Measurements from ENCODE around the gene PLG. TPM values are rescaled to one million over a fixed set of nuclear protein-coding genes. Genes with fewer than 3 reads are reported as not detected.
"Not testable (repeated sequence)": the region's sequence is repeated elsewhere in the genome, so short reads cannot be mapped to it uniquely, and the experiment has no call there.

The PLG gene
- total RNA-seq, 4 donors from 2014 or later, result 5.1 TPM; not detected in 3

DNA sequence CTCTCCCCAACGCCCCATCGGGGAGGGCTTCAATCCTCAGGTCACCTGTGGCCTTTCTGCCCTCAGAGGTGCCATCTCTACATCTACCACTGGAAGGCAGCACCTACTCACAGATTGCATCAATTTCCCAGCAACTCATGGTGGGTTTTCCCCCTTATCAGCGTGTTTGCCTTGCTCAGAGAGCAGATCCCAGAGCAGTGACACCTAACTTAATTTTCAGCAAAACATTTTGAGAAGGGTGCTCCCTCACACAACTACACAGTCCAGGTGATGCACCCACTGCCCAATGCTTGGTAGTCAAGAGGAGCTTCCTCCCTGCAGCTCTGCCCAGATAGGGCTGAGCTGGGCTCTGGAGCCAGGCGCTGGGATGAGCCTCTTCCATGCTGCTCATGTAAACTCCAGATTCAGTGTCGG lies 48.2 kb downstream of the PLG start:
- 29% methylated on average over 5 of the region's 5 CpGs for whole genome bisulfite sequencing
- no peak overlapping the region for H3K4me3 ChIP-seq
- H3K27ac ChIP-seq, result no peak overlapping the region
- no peak for DNase-seq (ENCODE audit: low spot score in 2 of 2)
- TF ChIP-seq EP300 (IDR thresholded peaks at IDR 0.05) (no peak), POLR2A (IDR thresholded peaks at IDR 0.05) (no peak), POLR2AphosphoS5 (IDR thresholded peaks at IDR 0.05) (no peak)
- TF ChIP-seq, protein P1, sequence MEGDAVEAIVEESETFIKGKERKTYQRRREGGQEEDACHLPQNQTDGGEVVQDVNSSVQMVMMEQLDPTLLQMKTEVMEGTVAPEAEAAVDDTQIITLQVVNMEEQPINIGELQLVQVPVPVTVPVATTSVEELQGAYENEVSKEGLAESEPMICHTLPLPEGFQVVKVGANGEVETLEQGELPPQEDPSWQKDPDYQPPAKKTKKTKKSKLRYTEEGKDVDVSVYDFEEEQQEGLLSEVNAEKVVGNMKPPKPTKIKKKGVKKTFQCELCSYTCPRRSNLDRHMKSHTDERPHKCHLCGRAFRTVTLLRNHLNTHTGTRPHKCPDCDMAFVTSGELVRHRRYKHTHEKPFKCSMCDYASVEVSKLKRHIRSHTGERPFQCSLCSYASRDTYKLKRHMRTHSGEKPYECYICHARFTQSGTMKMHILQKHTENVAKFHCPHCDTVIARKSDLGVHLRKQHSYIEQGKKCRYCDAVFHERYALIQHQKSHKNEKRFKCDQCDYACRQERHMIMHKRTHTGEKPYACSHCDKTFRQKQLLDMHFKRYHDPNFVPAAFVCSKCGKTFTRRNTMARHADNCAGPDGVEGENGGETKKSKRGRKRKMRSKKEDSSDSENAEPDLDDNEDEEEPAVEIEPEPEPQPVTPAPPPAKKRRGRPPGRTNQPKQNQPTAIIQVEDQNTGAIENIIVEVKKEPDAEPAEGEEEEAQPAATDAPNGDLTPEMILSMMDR (IDR thresholded peaks at IDR 0.05), result peak in 1 of 2 donors; percentile 21
- H3K9me3 ChIP-seq, result no peaks in the 10 kb centered on the region
- no peaks in the 10 kb centered on the region for H3K36me3 ChIP-seq
- H3K27me3 ChIP-seq, result no peaks in the 10 kb centered on the region
- no peaks in the 10 kb centered on the region for H3K4me1 ChIP-seq

DNA sequence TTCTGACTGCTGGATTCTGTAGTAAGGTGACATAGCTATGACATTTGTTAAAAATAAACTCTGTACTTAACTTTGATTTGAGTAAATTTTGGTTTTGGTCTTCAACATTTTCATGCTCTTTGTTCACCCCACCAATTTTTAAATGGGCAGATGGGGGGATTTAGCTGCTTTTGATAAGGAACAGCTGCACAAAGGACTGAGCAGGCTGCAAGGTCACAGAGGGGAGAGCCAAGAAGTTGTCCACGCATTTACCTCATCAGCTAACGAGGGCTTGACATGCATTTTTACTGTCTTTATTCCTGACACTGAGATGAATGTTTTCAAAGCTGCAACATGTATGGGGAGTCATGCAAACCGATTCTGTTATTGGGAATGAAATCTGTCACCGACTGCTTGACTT lies 51.2 kb downstream of the PLG start:
- not testable (repeated sequence) for H3K4me3 ChIP-seq; H3K27ac ChIP-seq; H3K36me3 ChIP-seq; H3K4me1 ChIP-seq; DNase-seq (ENCODE audit: low spot score in 2 of 2); H3K27me3 ChIP-seq; H3K9me3 ChIP-seq
- 73% methylated on average over 4 of the region's 4 CpGs for WGBS

DNA sequence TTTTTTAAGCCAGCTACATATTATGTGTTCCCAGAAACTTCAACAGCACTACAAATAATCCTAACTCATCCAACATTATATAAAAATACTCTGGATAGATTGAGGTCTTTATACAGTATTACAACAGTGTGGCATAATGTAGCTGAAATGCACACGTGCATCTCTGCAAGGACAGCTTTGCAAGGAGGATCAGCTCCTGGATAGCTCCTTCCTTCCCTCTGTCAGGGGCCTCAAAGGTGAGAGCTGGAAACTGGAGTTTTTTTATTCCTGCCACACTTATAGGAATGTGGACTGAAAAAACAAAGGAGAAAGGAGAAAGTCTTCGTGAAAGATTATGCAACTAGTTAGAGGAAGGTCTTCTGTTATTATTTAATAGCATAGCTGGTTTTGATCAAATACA lies 53.1 kb downstream of the PLG start:
- 28% methylated on average over 2 of the region's 2 CpGs for WGBS
- H3K27ac ChIP-seq, result no peak overlapping the region
- TF ChIP-seq POLR2AphosphoS5 (IDR thresholded peaks at IDR 0.05) (no peak), EP300 (IDR thresholded peaks at IDR 0.05) (no peak), POLR2A (IDR thresholded peaks at IDR 0.05) (no peak)
- TF ChIP-seq, protein P1 (IDR thresholded peaks at IDR 0.05), result no peak
- peaks cover 3% of the 10 kb centered on the region for H3K9me3 ChIP-seq
- H3K4me3 ChIP-seq, result no peak overlapping the region
- H3K4me1 ChIP-seq, result no peaks in the 10 kb centered on the region
- no peak for DNase-seq (ENCODE audit: low spot score in 2 of 2)
- no peaks in the 10 kb centered on the region for H3K36me3 ChIP-seq
- peaks cover 2% of the 10 kb centered on the region for H3K27me3 ChIP-seq

DNA sequence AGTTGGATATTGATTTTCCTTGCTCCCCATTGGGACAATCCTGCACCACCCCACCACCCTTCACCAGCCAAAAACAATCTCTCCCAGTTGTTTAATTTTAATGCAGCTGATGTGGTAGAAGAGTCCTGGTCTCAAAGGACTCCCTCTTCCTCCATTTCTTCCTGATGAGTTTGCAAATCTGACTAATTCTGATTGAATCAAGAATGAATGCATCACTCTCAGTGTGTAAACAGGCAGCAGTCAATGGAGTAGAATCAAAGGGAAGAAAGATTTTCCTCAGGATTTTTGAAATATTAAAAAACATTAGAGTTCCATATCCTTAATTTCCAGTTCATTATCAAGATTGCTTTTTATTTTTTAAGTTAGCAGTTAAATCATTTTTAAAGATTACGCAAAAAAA lies 54.0 kb downstream of the PLG start:
- no peak for TF ChIP-seq POLR2AphosphoS5 (IDR thresholded peaks at IDR 0.05)
- no peak for TF ChIP-seq EP300 (IDR thresholded peaks at IDR 0.05)
- TF ChIP-seq POLR2A (IDR thresholded peaks at IDR 0.05), result no peak
- TF ChIP-seq, protein P1 (IDR thresholded peaks at IDR 0.05), result no peak
- Histone ChIP-seq H3K4me3 (no peak overlapping the region), H3K9me3 (peaks cover 3% of the 10 kb centered on the region), H3K4me1 (no peaks in the 10 kb centered on the region), H3K27ac (no peak overlapping the region), H3K27me3 (peaks cover 2% of the 10 kb centered on the region), H3K36me3 (no peaks in the 10 kb centered on the region)
- 95% methylated on average over 1 of the region's 1 CpG for WGBS
- no peak for DNase-seq (ENCODE audit: low spot score in 2 of 2)

DNA sequence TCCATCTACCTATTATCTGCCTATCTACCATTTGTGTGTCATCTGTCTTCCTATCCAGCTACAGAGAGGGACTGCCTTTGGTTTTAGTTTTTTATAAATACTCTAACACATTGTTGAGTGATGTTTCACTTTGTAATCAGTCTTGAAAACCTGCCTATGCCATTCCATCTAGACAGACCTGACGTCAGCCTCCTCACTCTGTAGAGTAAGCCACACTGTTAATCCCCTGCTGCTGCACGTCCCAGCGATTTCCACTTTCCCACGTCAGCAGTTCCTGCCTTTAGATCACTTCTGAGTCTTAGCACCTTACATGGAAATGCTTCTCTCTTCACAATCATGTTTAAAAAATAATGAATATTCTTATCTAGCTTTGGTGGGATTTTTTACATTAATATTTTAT lies 54.8 kb downstream of the PLG start:
- TF ChIP-seq, protein P1 (IDR thresholded peaks at IDR 0.05), result no peak
- TF ChIP-seq POLR2A (IDR thresholded peaks at IDR 0.05) (no peak), EP300 (IDR thresholded peaks at IDR 0.05) (no peak), POLR2AphosphoS5 (IDR thresholded peaks at IDR 0.05) (no peak)
- no peak overlapping the region for H3K27ac ChIP-seq
- peaks cover 2% of the 10 kb centered on the region for H3K27me3 ChIP-seq
- 74% methylated on average over 4 of the region's 4 CpGs for WGBS
- no peaks in the 10 kb centered on the region for H3K36me3 ChIP-seq
- DNase-seq (ENCODE audit: low spot score in 2 of 2), result no peak
- peaks cover 3% of the 10 kb centered on the region for H3K9me3 ChIP-seq
- H3K4me1 ChIP-seq, result no peaks in the 10 kb centered on the region
- no peak overlapping the region for H3K4me3 ChIP-seq

DNA sequence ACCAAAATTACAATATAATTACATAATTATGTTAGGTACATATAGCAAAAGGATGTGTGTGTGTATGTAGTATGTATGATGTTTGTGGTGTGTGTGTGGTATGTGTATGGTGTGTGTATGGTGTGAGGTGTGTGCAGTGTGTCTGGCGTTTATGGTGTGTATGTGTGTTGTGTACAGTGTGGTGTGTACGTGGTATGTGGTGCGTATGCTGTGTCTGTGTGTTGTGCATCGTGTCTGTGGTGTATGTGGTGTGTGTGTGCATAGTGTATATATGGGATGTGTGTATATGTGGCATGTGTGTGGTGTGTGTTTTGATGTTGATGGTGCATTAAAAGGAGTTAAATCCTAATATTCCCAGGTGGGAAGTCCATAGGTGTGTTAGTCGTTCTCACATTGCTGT lies 62.8 kb downstream of the PLG start:
- peaks cover 5% of the 10 kb centered on the region for H3K4me1 ChIP-seq
- H3K36me3 ChIP-seq, result no peaks in the 10 kb centered on the region
- no peak overlapping the region for H3K4me3 ChIP-seq
- TF ChIP-seq, protein P1 (IDR thresholded peaks at IDR 0.05), result no peak
- peaks cover 10% of the 10 kb centered on the region for H3K27me3 ChIP-seq
- no peak overlapping the region for H3K27ac ChIP-seq
- WGBS, result 94% methylated on average over 5 of the region's 5 CpGs
- peaks cover 8% of the 10 kb centered on the region for H3K9me3 ChIP-seq
- DNase-seq (ENCODE audit: low spot score in 2 of 2), result no peak
